CD8-positive, alpha-beta memory T cell (primary cell): ENCODE measurements around the gene WDR81. TPM values are rescaled to one million over a fixed set of nuclear protein-coding genes. Genes with fewer than 3 reads are reported as not detected.

Source experiments
- CTCF ChIA-PET: fragments of 350-600 bp; sonication (Branson Sonifier 250); formaldehyde crosslinking; loops from one replicate; lab custom pipeline; 2021; ENCODE audit warnings: antibody characterized with exemption; lab: Charles Lee
- POLR2A ChIA-PET: fragments of 350-600 bp; sonication (Branson Sonifier 250); formaldehyde crosslinking; loops from one replicate; lab custom pipeline; 2021; ENCODE audit warnings: antibody characterized with exemption; lab: Charles Lee
- DNase-seq, 5 donors: peaks; one replicate each; pipeline versions ENCODE4 v3.0.0 to v3.0.0-alpha.2; 2020 to 2022; ENCODE audit warnings: mixed read lengths in 1 of 5
- H3K27ac ChIP-seq: one replicate; pipeline ENCODE4 v1.7.0; 2013; ENCODE audit warnings: low read depth, mild to moderate bottlenecking, low read length, moderate library complexity
- H3K27me3 ChIP-seq: 2 replicates; pipeline ENCODE4 v1.7.0; 2013; ENCODE audit warnings: low read length, mild to moderate bottlenecking; ENCODE audit not compliant: insufficient read depth, poor library complexity, severe bottlenecking
- H3K36me3 ChIP-seq: 2 replicates; pipeline ENCODE4 v1.7.0; 2013; ENCODE audit warnings: mild to moderate bottlenecking, low read length, moderate library complexity; ENCODE audit not compliant: insufficient read depth
- H3K4me1 ChIP-seq: 2 replicates; pipeline ENCODE4 v1.7.0; 2013; ENCODE audit warnings: mild to moderate bottlenecking, low read length, moderate library complexity; ENCODE audit not compliant: insufficient read depth
- H3K4me3 ChIP-seq: 2 replicates; pipeline ENCODE4 v1.7.0; 2013; ENCODE audit warnings: mild to moderate bottlenecking, low read length
- H3K9me3 ChIP-seq: 2 replicates; pipeline ENCODE4 v1.7.0; 2013; ENCODE audit warnings: mild to moderate bottlenecking, low read length
- H3K27ac Mint-ChIP-seq, 8 donors: one replicate each; pipeline ENCODE4 v1.8.0; 2020 to 2021; ENCODE audit warnings: mixed read lengths in 8 of 8, mild to moderate bottlenecking in 6 of 8, inconsistent platforms in 3 of 8, moderate library complexity in 3 of 8
- H3K27me3 Mint-ChIP-seq, 2 donors: one replicate each; pipeline ENCODE4 v1.8.0; 2020 to 2021; ENCODE audit warnings: mixed read lengths in 2 of 2, mild to moderate bottlenecking in 1 of 2, moderate library complexity in 1 of 2
- H3K36me3 Mint-ChIP-seq, 3 donors: one replicate each; pipeline ENCODE4 v1.8.0; 2020 to 2021; ENCODE audit warnings: mixed read lengths in 3 of 3, inconsistent platforms in 1 of 3, mild to moderate bottlenecking in 1 of 3
- H3K4me1 Mint-ChIP-seq, 3 donors: one replicate each; pipeline ENCODE4 v1.8.0; 2020 to 2021; ENCODE audit warnings: mixed read lengths in 3 of 3, inconsistent platforms in 1 of 3, mild to moderate bottlenecking in 1 of 3
- H3K4me3 Mint-ChIP-seq, 7 donors: one replicate each; pipeline ENCODE4 v1.8.0; 2020 to 2021; ENCODE audit warnings: mixed read lengths in 7 of 7, mild to moderate bottlenecking in 6 of 7, moderate library complexity in 4 of 7, inconsistent platforms in 2 of 7
- H3K9me3 Mint-ChIP-seq, 5 donors: one replicate each; pipeline ENCODE4 v1.8.0; 2020 to 2022; ENCODE audit warnings: mixed read lengths in 5 of 5, mild to moderate bottlenecking in 3 of 5, moderate library complexity in 2 of 5, inconsistent platforms in 1 of 5
- polyA plus RNA-seq: library from polyadenylated mRNA; unstranded; fragments of 300-500 nt; fragmentation: Illumina TruSeq; gene quantifications from one replicate; pipeline ENCODE4 v1.2.3, GENCODE V29; 2021
- total RNA-seq, 2 experiments: library from RNA; stranded (reverse); gene quantifications; one replicate each; pipeline ENCODE4 v1.2.3, GENCODE V29; 2021

The WDR81 gene
- total and polyA plus RNA-seq, 3 experiments from 2014 or later: 20.4 to 23.7 (median 21.1) TPM

DNA sequence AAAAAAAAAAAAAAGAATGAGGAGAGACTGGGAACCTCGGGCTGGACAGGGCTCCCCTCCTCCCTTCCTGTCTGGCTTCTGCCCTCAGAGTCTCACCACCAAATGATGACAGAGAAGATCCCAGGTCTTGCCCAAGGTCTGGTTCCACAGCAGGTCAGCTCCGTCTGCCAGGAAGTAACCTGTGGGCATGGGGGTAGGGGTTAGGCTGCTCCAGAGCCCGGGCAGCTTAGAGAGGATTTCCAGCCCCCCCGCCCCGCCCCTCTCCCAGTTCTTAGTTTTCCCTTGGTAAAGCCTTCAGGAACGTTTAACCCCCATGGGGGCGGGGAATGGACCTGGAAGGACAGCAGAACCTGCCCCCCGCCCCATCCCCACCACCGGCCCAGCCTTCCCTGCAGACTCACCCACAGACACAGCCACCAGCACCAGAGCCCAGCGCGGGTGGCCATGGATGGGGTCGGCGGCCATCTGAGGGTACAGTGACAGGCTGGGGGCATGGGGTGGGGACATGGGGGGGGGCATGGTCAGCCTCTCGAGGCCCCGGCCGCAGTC, 15.0 kb upstream of the WDR81 start:
- Mint-ChIP-seq H3K9me3 (no peaks in the 10 kb centered on the region), H3K27ac (peak overlapping the region in 1 of 8 donors; percentile 42), H3K27me3 (peaks cover 19 to 25% of the 10 kb centered on the region in 2 donors), H3K36me3 (peaks cover 0 to 14% (median 5%) of the 10 kb centered on the region in 3 donors), H3K4me1 (peaks cover 16 to 28% (median 25%) of the 10 kb centered on the region in 3 donors), H3K4me3 (peak overlapping the region in 5 of 7 donors; percentile 37 to 80 (median 59))
- Histone ChIP-seq H3K27ac (no peak overlapping the region), H3K36me3 (no peaks in the 10 kb centered on the region), H3K9me3 (no peaks in the 10 kb centered on the region), H3K27me3 (peaks cover 2% of the 10 kb centered on the region), H3K4me1 (peaks cover 5% of the 10 kb centered on the region), H3K4me3 (no peak overlapping the region)
- ChIA-PET POLR2A (interaction anchor here (0.7 to 1.0 kb wide), 2 partner anchors 25 to 151 kb away, joined by 4 to 11 read pairs; no protein-coding TSS in a partner anchor), CTCF (interaction anchor here (0.6 to 0.7 kb wide), 2 partner anchors 10 to 42 kb away, joined by 3 to 6 read pairs; no protein-coding TSS in a partner anchor)
- no peak for DNase-seq

- Mint-ChIP-seq H3K27ac (peak within 1 kb of the TSS in 7 of 8 donors; percentile 6 to 90 (median 55)), H3K27me3 (peaks cover 17 to 21% of the 10 kb centered on the region in 2 donors), H3K9me3 (no peaks in the 10 kb centered on the region), H3K4me3 (peak within 1 kb of the TSS; percentile 68 to 90 (median 73)), H3K4me1 (peaks cover 18 to 33% (median 30%) of the 10 kb centered on the region in 3 donors), H3K36me3 (peaks cover 0 to 14% (median 4%) of the 10 kb centered on the region in 3 donors)
- CTCF ChIA-PET: interaction anchor here (0.6 kb wide), 1 partner anchor 9 kb away, joined by 3 read pairs; no protein-coding TSS in a partner anchor
- no peaks in the 10 kb centered on the region for H3K36me3 ChIP-seq
- DNase-seq: peak in 2 of 5 donors; percentile 17 to 27
- peak within 1 kb of the TSS; percentile 19 for H3K4me3 ChIP-seq
- peaks cover 10% of the 10 kb centered on the region for H3K4me1 ChIP-seq
- H3K9me3 ChIP-seq: no peaks in the 10 kb centered on the region
- POLR2A ChIA-PET: interaction anchor here (1.0 kb wide), 1 partner anchor 26 kb away, joined by 4 read pairs; no protein-coding TSS in a partner anchor
- peaks cover 2% of the 10 kb centered on the region for H3K27me3 ChIP-seq
- H3K27ac ChIP-seq: peak within 1 kb of the TSS; percentile 2
Observed at GRCh38 chr17:1709971-1710806, 14.3 kb upstream of the WDR81 start, which contains the start of gene TLCD2. Gene TLCD2, minus strand, starts transcription at chr17:1710377. Its CDS starts 135 bp downstream, at chr17:1710242.

DNA sequence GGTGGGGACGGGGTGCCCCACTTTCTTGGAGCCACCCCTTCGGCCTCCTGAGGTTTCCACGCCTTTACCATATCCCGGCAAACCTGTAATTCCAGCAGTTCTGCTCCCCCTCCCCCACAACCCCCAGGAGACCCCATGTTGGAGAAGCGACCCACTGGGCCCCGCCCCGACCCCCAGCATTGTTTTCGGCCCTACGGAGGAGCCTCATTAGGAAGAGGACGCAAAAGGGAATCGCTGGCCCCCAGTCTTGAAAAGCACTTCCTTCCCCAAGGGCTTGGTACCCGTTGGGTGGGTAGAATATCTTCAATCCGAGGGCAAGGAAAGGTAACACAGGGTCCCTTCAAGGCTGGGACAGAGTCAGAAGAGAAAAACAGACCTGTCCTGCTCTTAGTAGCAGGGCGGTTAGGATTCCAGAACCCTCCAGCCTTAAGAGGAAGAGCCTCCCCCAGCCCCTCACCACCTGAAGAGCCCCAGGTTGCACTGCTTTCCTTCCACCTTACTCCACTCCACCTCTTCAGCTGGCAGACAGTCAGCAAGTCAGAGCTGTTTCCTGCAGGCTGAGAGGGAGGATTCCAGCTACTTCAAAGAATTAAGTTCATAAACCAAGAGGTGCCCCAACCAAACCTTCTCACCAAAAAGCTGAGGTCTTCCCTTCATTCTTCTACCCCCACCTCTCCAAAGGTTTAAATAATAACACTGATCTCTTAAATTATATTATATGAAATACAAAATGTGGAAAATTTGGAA, 13.5 kb upstream of the WDR81 start:
- H3K27ac ChIP-seq: peak overlapping the region; percentile 2
- CTCF ChIA-PET: interaction anchor here (1.3 kb wide), 1 partner anchor 10 kb away, joined by 3 read pairs; no protein-coding TSS in a partner anchor
- peaks cover 15% of the 10 kb centered on the region for H3K4me1 ChIP-seq
- no peaks in the 10 kb centered on the region for H3K36me3 ChIP-seq
- peak overlapping the region; percentile 68 to 90 (median 72) for H3K4me3 Mint-ChIP-seq
- peaks cover 2% of the 10 kb centered on the region for H3K27me3 ChIP-seq
- peaks cover 18 to 33% (median 31%) of the 10 kb centered on the region in 3 donors for H3K4me1 Mint-ChIP-seq
- POLR2A ChIA-PET: no interaction called here
- no peak overlapping the region for H3K4me3 ChIP-seq
- no peaks in the 10 kb centered on the region for H3K9me3 ChIP-seq
- peaks cover 0 to 14% (median 4%) of the 10 kb centered on the region in 3 donors for H3K36me3 Mint-ChIP-seq
- no peaks in the 10 kb centered on the region for H3K9me3 Mint-ChIP-seq
- H3K27ac Mint-ChIP-seq: peak overlapping the region in 6 of 8 donors; percentile 6 to 90 (median 62)
- H3K27me3 Mint-ChIP-seq: peaks cover 16 to 17% of the 10 kb centered on the region in 2 donors
- peak in 1 of 5 donors; percentile 20 for DNase-seq

DNA sequence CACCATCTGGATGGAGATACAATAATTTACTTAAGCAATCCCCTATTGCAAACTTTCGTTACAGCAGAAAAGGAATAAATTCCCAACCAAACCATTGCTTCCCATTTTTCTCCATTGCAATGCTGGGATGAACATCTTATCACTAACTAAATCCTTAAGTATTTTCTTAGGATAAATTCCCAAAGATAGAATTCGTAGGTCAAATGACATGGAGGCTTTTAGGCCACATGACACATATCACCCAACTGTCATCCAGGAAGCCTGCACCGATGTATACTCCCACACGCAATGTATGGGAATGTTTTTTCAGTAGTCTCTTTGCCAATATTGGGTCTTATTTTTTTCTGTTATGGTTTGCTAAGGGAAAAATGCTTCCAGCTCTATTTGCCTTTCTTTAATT, 12.7 kb upstream of the WDR81 start:
- Histone ChIP-seq H3K4me1 (peaks cover 17% of the 10 kb centered on the region), H3K27me3 (peaks cover 2% of the 10 kb centered on the region), H3K36me3 (no peaks in the 10 kb centered on the region), H3K9me3 (no peaks in the 10 kb centered on the region), H3K4me3 (no peak overlapping the region), H3K27ac (no peak overlapping the region)
- peak overlapping the region in 3 of 8 donors; percentile 54 to 78 (median 75) for H3K27ac Mint-ChIP-seq
- no peak for DNase-seq
- peaks cover 21 to 38% (median 35%) of the 10 kb centered on the region in 3 donors for H3K4me1 Mint-ChIP-seq
- peaks cover 0 to 17% (median 4%) of the 10 kb centered on the region in 3 donors for H3K36me3 Mint-ChIP-seq
- peaks cover 13 to 15% of the 10 kb centered on the region in 2 donors for H3K27me3 Mint-ChIP-seq
- POLR2A ChIA-PET: no interaction called here
- H3K9me3 Mint-ChIP-seq: no peaks in the 10 kb centered on the region
- H3K4me3 Mint-ChIP-seq: peak overlapping the region in 5 of 7 donors; percentile 13 to 90 (median 38)
- CTCF ChIA-PET: interaction anchor here (1.3 kb wide), 1 partner anchor 9 kb away, joined by 3 read pairs; no protein-coding TSS in a partner anchor

- Histone ChIP-seq H3K9me3 (no peaks in the 10 kb centered on the region), H3K36me3 (no peaks in the 10 kb centered on the region), H3K4me1 (peaks cover 21% of the 10 kb centered on the region), H3K27ac (peak overlapping the region; percentile 10), H3K4me3 (no peak overlapping the region), H3K27me3 (peaks cover 2% of the 10 kb centered on the region)
- ChIA-PET POLR2A (no interaction called here), CTCF (interaction anchor here (1.3 to 2.3 kb wide), 2 partner anchors 9 to 153 kb away, joined by 3 to 5 read pairs; no protein-coding TSS in a partner anchor)
- H3K27me3 Mint-ChIP-seq: peaks cover 11 to 12% of the 10 kb centered on the region in 2 donors
- H3K4me1 Mint-ChIP-seq: peaks cover 23 to 39% (median 38%) of the 10 kb centered on the region in 3 donors
- H3K9me3 Mint-ChIP-seq: no peaks in the 10 kb centered on the region
- DNase-seq: no peak
- peak overlapping the region in 3 of 8 donors; percentile 54 to 78 (median 75) for H3K27ac Mint-ChIP-seq
- peak overlapping the region in 2 of 7 donors; percentile 13 to 90 for H3K4me3 Mint-ChIP-seq
- H3K36me3 Mint-ChIP-seq: peaks cover 0 to 18% (median 4%) of the 10 kb centered on the region in 3 donors
Observed at GRCh38 chr17:1712271-1712670, 12.2 kb upstream of the WDR81 start.

- Histone ChIP-seq H3K36me3 (no peaks in the 10 kb centered on the region), H3K4me1 (peaks cover 30% of the 10 kb centered on the region), H3K27ac (peak overlapping the region; percentile 51), H3K27me3 (peaks cover 2% of the 10 kb centered on the region), H3K4me3 (no peak overlapping the region), H3K9me3 (no peaks in the 10 kb centered on the region)
- no peak for DNase-seq
- peak overlapping the region in 4 of 8 donors; percentile 32 to 91 (median 78) for H3K27ac Mint-ChIP-seq
- H3K36me3 Mint-ChIP-seq: peaks cover 0 to 18% (median 4%) of the 10 kb centered on the region in 3 donors
- POLR2A ChIA-PET: no interaction called here
- CTCF ChIA-PET: interaction anchor here (1.2 to 2.3 kb wide), 3 partner anchors 8 to 152 kb away, joined by 3 to 5 read pairs (median 3); no protein-coding TSS in a partner anchor
- H3K27me3 Mint-ChIP-seq: peaks cover 4 to 10% of the 10 kb centered on the region in 2 donors
- H3K4me3 Mint-ChIP-seq: peak overlapping the region in 5 of 7 donors; percentile 29 to 83 (median 40)
- peaks cover 28 to 44% (median 44%) of the 10 kb centered on the region in 3 donors for H3K4me1 Mint-ChIP-seq
- H3K9me3 Mint-ChIP-seq: no peaks in the 10 kb centered on the region
Observed at GRCh38 chr17:1713160-1713877, 11.2 kb upstream of the WDR81 start.
